GM06990 (cell line): ENCODE measurements around the gene RAB11FIP3.

ENCODE experiments used
- DNase-seq: peaks from one replicate; pipeline ENCODE4 v3.0.0-alpha.2; 2011; ENCODE audit not compliant: insufficient read length; ENCODE audit errors: extremely low read depth
- H3K27me3 ChIP-seq: replicated peaks from 2 replicates; pipeline ENCODE4 v1.6.0; 2011; ENCODE audit warnings: low read length; ENCODE audit not compliant: control insufficient read depth, insufficient read depth
- H3K36me3 ChIP-seq: 2 replicates; pipeline ENCODE4 v1.5.1; 2011; ENCODE audit warnings: low read length; ENCODE audit not compliant: control insufficient read depth, insufficient read depth
- H3K4me3 ChIP-seq: replicated peaks from 2 replicates; pipeline ENCODE4 v1.5.1; 2011; ENCODE audit warnings: low read depth, mild to moderate bottlenecking, control low read depth, low read length
- TF ChIP-seq, protein P1 (sequence below): IDR thresholded peaks from 2 replicates; pipeline ENCODE4 v1.5.1; 2011; ENCODE audit warnings: low read length, control low read depth, mild to moderate bottlenecking, inconsistent platforms; ENCODE audit not compliant: insufficient read depth, poor library complexity, severe bottlenecking

Gene RAB11FIP3

DNA sequence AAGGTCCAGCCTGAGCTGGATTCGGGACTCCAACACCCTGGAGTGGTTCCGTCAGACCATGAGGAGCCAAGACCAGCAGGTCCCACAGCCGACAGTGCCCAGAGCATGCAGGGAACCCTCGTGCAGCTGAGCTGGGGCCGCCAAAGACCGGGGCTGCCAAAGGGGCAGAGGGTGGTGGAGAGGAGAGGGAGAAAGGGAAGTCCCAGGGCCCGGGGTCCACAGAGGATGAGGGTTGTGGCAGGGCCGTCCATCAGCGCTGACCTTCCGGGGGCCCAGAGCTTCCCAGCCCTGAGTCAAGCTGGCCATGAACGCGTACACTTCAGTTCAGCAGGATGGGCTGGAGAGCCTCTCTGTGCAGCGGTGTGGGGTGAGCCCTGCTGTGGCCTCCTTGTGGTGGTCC, 95.4 kb downstream of the RAB11FIP3 start:
- Histone ChIP-seq H3K36me3 (peaks cover 10% of the 10 kb centered on the region), H3K27me3 (no peaks in the 10 kb centered on the region), H3K4me3 (no peak overlapping the region)
- TF ChIP-seq, protein P1, sequence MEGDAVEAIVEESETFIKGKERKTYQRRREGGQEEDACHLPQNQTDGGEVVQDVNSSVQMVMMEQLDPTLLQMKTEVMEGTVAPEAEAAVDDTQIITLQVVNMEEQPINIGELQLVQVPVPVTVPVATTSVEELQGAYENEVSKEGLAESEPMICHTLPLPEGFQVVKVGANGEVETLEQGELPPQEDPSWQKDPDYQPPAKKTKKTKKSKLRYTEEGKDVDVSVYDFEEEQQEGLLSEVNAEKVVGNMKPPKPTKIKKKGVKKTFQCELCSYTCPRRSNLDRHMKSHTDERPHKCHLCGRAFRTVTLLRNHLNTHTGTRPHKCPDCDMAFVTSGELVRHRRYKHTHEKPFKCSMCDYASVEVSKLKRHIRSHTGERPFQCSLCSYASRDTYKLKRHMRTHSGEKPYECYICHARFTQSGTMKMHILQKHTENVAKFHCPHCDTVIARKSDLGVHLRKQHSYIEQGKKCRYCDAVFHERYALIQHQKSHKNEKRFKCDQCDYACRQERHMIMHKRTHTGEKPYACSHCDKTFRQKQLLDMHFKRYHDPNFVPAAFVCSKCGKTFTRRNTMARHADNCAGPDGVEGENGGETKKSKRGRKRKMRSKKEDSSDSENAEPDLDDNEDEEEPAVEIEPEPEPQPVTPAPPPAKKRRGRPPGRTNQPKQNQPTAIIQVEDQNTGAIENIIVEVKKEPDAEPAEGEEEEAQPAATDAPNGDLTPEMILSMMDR: no peak
- DNase-seq: peak; percentile 13

GRCh38 chr16:521381-522210, 96.1 kb downstream of the RAB11FIP3 start:
- H3K36me3 ChIP-seq: peaks cover 9% of the 10 kb centered on the region
- H3K27me3 ChIP-seq: no peaks in the 10 kb centered on the region
- TF ChIP-seq, protein P1: no peak
- no peak overlapping the region for H3K4me3 ChIP-seq
- DNase-seq: peak; percentile 13

DNA sequence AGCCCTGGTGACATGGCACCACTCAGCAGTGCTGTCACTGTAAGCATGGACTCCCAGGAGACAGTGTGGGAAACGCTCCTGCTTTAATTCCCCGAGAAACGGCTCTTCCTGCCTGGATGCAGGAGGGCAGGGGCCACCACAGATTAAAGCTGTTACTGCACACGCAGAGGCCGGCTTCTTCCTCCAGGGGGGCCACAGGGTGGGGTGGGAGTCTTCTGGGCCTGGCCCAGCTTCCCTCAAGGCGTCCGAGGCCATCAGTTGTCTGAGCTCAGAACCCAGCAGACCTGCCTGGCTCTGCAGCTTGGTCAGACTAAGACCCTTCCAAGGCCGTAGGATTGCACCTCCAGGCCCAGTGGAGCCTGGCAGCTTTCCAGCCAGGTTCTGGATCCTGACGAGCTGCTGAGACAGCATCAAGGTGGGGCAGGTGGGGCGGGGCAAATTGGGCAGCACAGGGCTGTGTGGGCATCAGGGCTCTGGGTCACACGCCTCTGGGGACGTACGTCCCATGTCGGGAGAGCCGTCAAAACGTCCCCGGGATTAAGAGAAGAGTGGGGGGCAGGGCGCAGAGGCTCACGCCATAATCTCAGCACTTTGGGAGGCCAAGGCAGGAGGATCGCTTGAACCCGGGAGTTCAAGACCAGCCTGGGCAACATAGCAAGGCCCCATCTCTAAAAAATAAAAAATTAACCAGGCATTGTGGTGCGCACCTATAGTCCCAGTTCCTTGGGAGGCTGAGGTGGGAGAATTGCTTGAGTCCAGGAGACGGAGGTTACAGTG, 97.1 kb downstream of the RAB11FIP3 start:
- DNase-seq: peak; percentile 15
- TF ChIP-seq, protein P1: no peak
- H3K4me3 ChIP-seq: no peak overlapping the region
- no peaks in the 10 kb centered on the region for H3K27me3 ChIP-seq
- H3K36me3 ChIP-seq: peaks cover 9% of the 10 kb centered on the region

DNA sequence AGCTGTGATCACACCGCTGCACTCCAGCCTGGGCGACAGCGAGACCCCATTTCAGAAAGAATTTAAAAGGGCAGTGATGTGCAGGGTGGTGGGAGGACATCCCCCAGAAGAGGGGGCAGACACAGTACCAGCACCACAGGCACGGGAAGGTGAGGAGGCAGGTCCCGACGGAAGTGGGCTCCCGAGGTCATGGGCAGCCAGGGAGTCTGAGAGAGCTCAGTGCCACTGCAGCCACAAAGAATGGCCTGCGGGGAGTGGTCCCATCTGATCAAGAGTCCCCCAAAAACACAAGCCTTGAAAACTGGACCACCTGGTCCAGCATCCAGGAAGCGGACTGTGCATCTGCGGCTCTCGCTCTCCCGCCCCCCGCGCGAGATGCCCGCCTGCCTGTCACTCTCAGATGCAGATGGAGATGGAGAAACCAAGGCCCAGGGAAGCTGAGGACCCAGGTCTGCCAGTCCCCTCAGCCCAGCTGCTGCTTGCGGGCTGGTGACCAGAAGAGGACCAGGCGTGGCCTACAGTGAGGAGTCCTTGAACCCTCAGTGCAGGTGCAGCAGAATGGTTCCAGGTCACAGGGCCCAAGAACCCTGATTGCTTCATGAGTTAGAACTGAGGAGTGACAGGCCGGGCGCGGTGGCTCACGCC, 97.8 kb downstream of the RAB11FIP3 start:
- no peaks in the 10 kb centered on the region for H3K27me3 ChIP-seq
- H3K36me3 ChIP-seq: peaks cover 9% of the 10 kb centered on the region
- no peak overlapping the region for H3K4me3 ChIP-seq
- DNase-seq: no peak
- TF ChIP-seq, protein P1: no peak

DNA sequence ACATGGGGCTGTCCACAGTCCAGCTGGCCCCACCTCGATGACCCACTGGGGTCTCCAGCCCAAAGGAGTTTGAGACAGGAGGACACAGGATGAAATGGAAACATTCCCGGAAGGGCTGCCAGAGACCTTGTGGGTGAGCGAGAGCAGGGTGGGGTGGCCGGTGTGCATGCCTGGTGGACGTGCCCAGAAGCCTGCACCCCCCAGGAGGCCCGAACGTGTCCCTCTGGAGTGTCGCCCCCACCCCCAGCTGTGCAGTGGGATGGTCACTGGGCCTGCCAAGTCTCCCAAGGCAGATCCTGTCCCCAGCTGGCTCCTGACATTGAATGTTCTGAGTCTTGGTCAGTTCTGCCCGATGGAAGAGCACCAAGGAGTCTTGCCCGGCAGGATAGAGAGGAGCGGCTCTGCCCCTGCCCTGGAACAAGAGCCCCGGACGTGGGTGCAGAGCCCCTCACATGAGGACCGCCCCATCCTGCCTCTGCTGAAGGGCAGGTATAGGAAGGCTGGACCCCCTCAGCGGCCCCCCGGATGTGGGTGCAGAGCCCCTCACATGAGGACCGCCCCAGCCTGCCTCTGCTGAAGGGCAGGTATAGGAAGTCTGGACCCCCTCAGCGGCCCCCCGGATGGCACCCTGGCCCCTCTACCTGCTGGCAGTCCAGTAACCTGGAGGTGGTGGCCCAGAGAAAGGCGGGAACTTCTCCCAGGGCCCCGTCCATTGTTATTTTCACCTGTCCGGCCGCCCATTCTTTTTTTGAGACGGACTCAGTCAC, 99.0 kb downstream of the RAB11FIP3 start:
- TF ChIP-seq, protein P1: no peak
- Histone ChIP-seq H3K27me3 (no peaks in the 10 kb centered on the region), H3K4me3 (no peak overlapping the region; the same call in 1 of the 2 replicates), H3K36me3 (peaks cover 5% of the 10 kb centered on the region)
- DNase-seq: no peak
